ENCODE measurements around the gene NDUFA11. TPM values are rescaled to one million over a fixed set of nuclear protein-coding genes. Genes with fewer than 3 reads are reported as not detected.

The NDUFA11 gene
- total and polyA plus RNA-seq, 2 of the 4 experiments (the other 2 are of a cell fraction) = 375 to 1,276 TPM

- no peak overlapping the region for H3K14ac ChIP-seq (replicated peaks; ENCODE audit: low read depth, low read length)
- no peak overlapping the region for H2BK120ac ChIP-seq (ENCODE audit: low read depth, low read length)
- no peak overlapping the region for H3K9ac ChIP-seq (ENCODE audit: low read depth, low read length)
- H2BK20ac ChIP-seq (ENCODE audit: low read depth, low read length) = no peak overlapping the region
- H3K9me1 ChIP-seq (ENCODE audit: insufficient read depth, low read length) = no peaks in the 10 kb centered on the region
- no peaks in the 10 kb centered on the region for H3K27me3 ChIP-seq (ENCODE audit: control insufficient read depth, insufficient read depth, low read length)
- no peak overlapping the region for H3K4me2 ChIP-seq (ENCODE audit: low read depth, low read length)
- no peaks in the 10 kb centered on the region for H3K9me3 ChIP-seq (ENCODE audit: control insufficient read depth, insufficient read depth, low read length)
- ChIA-PET CTCF (no interaction called here), POLR2A (ENCODE audit: unreplicated experiment) (no interaction called here)
- H3K23ac ChIP-seq (ENCODE audit: low read depth, low read length) = no peak overlapping the region
- no peak overlapping the region for H3K18ac ChIP-seq (ENCODE audit: low read depth, low read length)
- dilution Hi-C loops (cut with HindIII; ENCODE audit: low sequenced_read_pairs, unreplicated experiment) = no loop called here
- peaks cover 4% of the 10 kb centered on the region; the same call in 1 of the 2 replicates for H4K20me1 ChIP-seq (ENCODE audit: insufficient read depth, low read length)
- no peak overlapping the region for H3K4ac ChIP-seq (ENCODE audit: low read depth, low read length)
- H2AFZ ChIP-seq (replicated peaks; ENCODE audit: low read length, poor library complexity) = no peak overlapping the region
- no peak overlapping the region for H2AK9ac ChIP-seq (replicated peaks; ENCODE audit: low read depth, low read length, poor library complexity)
- H3K79me1 ChIP-seq (ENCODE audit: low read depth in 1 of 2, low read length in 2 of 2) = 0 out of 4 replicates have a peak, but pooled peaks cover 0 to 4% of the 10 kb centered on the region in 2 experiments
- no peak overlapping the region for H3K4me3 ChIP-seq (ENCODE audit: insufficient read depth, low read depth, low read length)
- H3K27ac ChIP-seq (ENCODE audit: insufficient read depth, low read length) = no peak overlapping the region
- no peak overlapping the region for H4K5ac ChIP-seq (ENCODE audit: low read depth, low read length)
- H4K8ac ChIP-seq (ENCODE audit: low read depth in 2 of 2, low read length in 2 of 2) = no peak overlapping the region
- H4K91ac ChIP-seq (ENCODE audit: insufficient read depth, low read depth, low read length) = no peak overlapping the region
- in situ Hi-C loops (cut with MboI; ENCODE audit: low sequenced_read_pairs) = no loop called here
- peaks cover 56% of the 10 kb centered on the region for H3K36me3 ChIP-seq (ENCODE audit: control insufficient read depth, insufficient read depth, low read length)
- no CpG with 5 or more reads among the region's 11 CpGs for WGBS, 2 experiments (ENCODE audit: extremely low coverage in 2 of 2, insufficient read length in 1 of 2)
- H2AK5ac ChIP-seq (ENCODE audit: low read depth, low read length) = no peak overlapping the region
- intact Hi-C loops (cut with micrococcal nuclease) = no loop called here
- BruUV-seq (replicated peaks) = no TSS peak
- no peak overlapping the region for H2BK15ac ChIP-seq (ENCODE audit: low read depth, low read length)
- peaks cover 11% of the 10 kb centered on the region for H3K4me1 ChIP-seq (ENCODE audit: control insufficient read depth, insufficient read depth, low read length)
- no peak for ATAC-seq (ENCODE audit: low read depth)
- TF ChIP-seq CTCF (conservative IDR thresholded peaks at IDR 0.05; ENCODE audit: low read depth, low read length) = no peak
- no peak for TF ChIP-seq MXI1 (IDR thresholded peaks at IDR 0.05; ENCODE audit: borderline replicate concordance, low read depth, low read length)
- TF ChIP-seq SMC3 (IDR thresholded peaks at IDR 0.05; ENCODE audit: low read depth, low read length) = no peak
- TF ChIP-seq MAZ (IDR thresholded peaks at IDR 0.05; ENCODE audit: borderline replicate concordance, low read depth, low read length) = no peak
- no peak for TF ChIP-seq USF2 (IDR thresholded peaks at IDR 0.05; ENCODE audit: low read depth, low read length)
- no peak for TF ChIP-seq RAD21 (IDR thresholded peaks at IDR 0.05; ENCODE audit: low read length)
- no peak for TF ChIP-seq CEBPB (IDR thresholded peaks at IDR 0.05; ENCODE audit: low read depth, low read length)
- TF ChIP-seq BHLHE40 (IDR thresholded peaks at IDR 0.05; ENCODE audit: low read depth, low read length) = no peak
- TF ChIP-seq RFX5 (IDR thresholded peaks at IDR 0.05; ENCODE audit: low read depth, low read length) = no peak
- TF ChIP-seq ELK1 (IDR thresholded peaks at IDR 0.05; ENCODE audit: borderline replicate concordance, low read depth, low read length) = no peak
- no peak for TF ChIP-seq NFE2L2 (IDR thresholded peaks at IDR 0.05; ENCODE audit: low read depth, low read length)
- TF ChIP-seq FOS (IDR thresholded peaks at IDR 0.05; ENCODE audit: low read depth, low read length) = no peak
- TF ChIP-seq CHD1 (IDR thresholded peaks at IDR 0.05; ENCODE audit: low read depth, low read length) = no peak
- TF ChIP-seq POLR2A (IDR thresholded peaks at IDR 0.05; ENCODE audit: low read depth, low read length) = no peak
- no peak for TF ChIP-seq MAFK (IDR thresholded peaks at IDR 0.05; ENCODE audit: low read depth, low read length)
- no peak overlapping the region for H3K56ac ChIP-seq (ENCODE audit: extremely low read depth, insufficient read depth, low read length)
- H2BK5ac ChIP-seq (ENCODE audit: low read depth, low read length, poor library complexity, severe bottlenecking) = no peak overlapping the region
- DNase-seq = no peak
Observed at GRCh38 chr19:5915782-5916165, 12.2 kb upstream of the NDUFA11 start.
